GM12878 (cell line): ENCODE data around the gene PPP1R1C. TPM values are rescaled to one million over a fixed set of nuclear protein-coding genes. Genes with fewer than 3 reads are reported as not detected.
"Not testable (repeated sequence)": the region's sequence is repeated elsewhere in the genome, so short reads cannot be mapped to it uniquely, and the experiment has no call there.

ENCODE experiments used
- ATAC-seq: fragments of 200-7000 bp; cut with Tn5 transposase; 3 replicates; pipeline ENCODE4 v1.9.1; 2020; ENCODE audit warnings: mild to moderate bottlenecking, moderate library complexity
- BruUV-seq: library from RNA; stranded (reverse); fragments of 400-500 nt; replicated peaks from 2 replicates; lab custom pipeline; 2021; lab: Mats Ljungman, UMichigan
- CTCF ChIA-PET: fragments of 300-600 bp; sonication (Branson Sonifier 250); formaldehyde crosslinking; extraction: SDS; loops from one replicate; lab custom pipeline; 2021; ENCODE audit warnings: inconsistent platforms; lab: Yijun Ruan, JAX
- POLR2A ChIA-PET: fragments of 350-600 bp; formaldehyde crosslinking; extraction: SDS; loops from one replicate; lab custom pipeline; 2021; ENCODE audit warnings: inconsistent platforms; lab: Charles Lee
- RAD21 ChIA-PET: fragments of 300-600 bp; sonication (Branson Sonifier 250); formaldehyde crosslinking; loops from one replicate; lab custom pipeline; 2023; ENCODE audit warnings: antibody characterized with exemption; ENCODE audit not compliant: unreplicated experiment; lab: Charles Lee
- SMC1A ChIA-PET: fragments of 300-600 bp; sonication (Branson Sonifier 250); formaldehyde crosslinking; loops from one replicate; lab custom pipeline; 2023; ENCODE audit not compliant: unreplicated experiment, uncharacterized antibody; lab: Charles Lee
- DNase-seq: peaks from one replicate; pipeline ENCODE4 v3.0.0-alpha.2; 2011; ENCODE audit warnings: low read depth, low spot score
- FAIRE-seq: peaks from 3 replicates; lab custom pipeline; 2011; peaks lifted over from hg19 to GRCh38; lab: Jason Lieb, UNC
- H2AFZ ChIP-seq: 2 replicates; pipeline ENCODE4 v1.6.0; 2011; ENCODE audit warnings: low read depth, low read length, control low read depth; ENCODE audit not compliant: control insufficient read depth
- H3K27ac ChIP-seq: 2 replicates; pipeline ENCODE4 v1.5.1; 2011; ENCODE audit warnings: control low read depth; ENCODE audit not compliant: control insufficient read depth, insufficient read depth
- H3K27me3 ChIP-seq, 2 experiments: replicated peaks in 1 of 2; 2 replicates each; pipeline versions ENCODE4 v1.6.0 to v1.6.1; 2011; ENCODE audit warnings: low read length in 1 of 2; ENCODE audit not compliant: control insufficient read depth in 2 of 2, insufficient read depth in 2 of 2
- H3K36me3 ChIP-seq, 2 experiments: 2 replicates each; pipeline ENCODE4 v1.5.1; 2011; ENCODE audit warnings: low read length in 1 of 2; ENCODE audit not compliant: control insufficient read depth in 2 of 2, insufficient read depth in 2 of 2
- H3K4me1 ChIP-seq: 2 replicates; pipeline ENCODE4 v1.6.1; 2011; ENCODE audit warnings: mild to moderate bottlenecking, low read length, moderate library complexity, mixed read lengths; ENCODE audit not compliant: control insufficient read depth, insufficient read depth
- H3K4me2 ChIP-seq: 2 replicates; pipeline ENCODE4 v1.6.0; 2011; ENCODE audit warnings: control low read depth; ENCODE audit not compliant: control insufficient read depth, insufficient read depth
- H3K4me3 ChIP-seq: fragments of 200-600 bp; sonication (generic); 2 replicates; pipeline ENCODE4 v1.5.1; 2016
- H3K79me2 ChIP-seq: 2 replicates; pipeline ENCODE4 v1.6.0; 2011; ENCODE audit warnings: low read length; ENCODE audit not compliant: control insufficient read depth, insufficient read depth
- H3K9ac ChIP-seq: 2 replicates; pipeline ENCODE4 v1.8.0; 2011; ENCODE audit warnings: low read length, control low read depth, mixed read lengths; ENCODE audit not compliant: control insufficient read depth, insufficient read depth
- H3K9me3 ChIP-seq: replicated peaks from 3 replicates; pipeline ENCODE4 v1.5.1; 2011; ENCODE audit warnings: mild to moderate bottlenecking, low read length; ENCODE audit not compliant: control insufficient read depth, insufficient read depth
- H4K20me1 ChIP-seq: 2 replicates; pipeline ENCODE4 v1.6.0; 2011; ENCODE audit not compliant: control insufficient read depth, insufficient read depth
- CTCF ChIP-seq, 3 experiments: IDR thresholded peaks in 2 of 3; conservative IDR thresholded peaks in 1 of 3; 2 replicates each; pipeline ENCODE4 v1.5.1; 2011; ENCODE audit warnings: low read depth in 3 of 3, low read length in 3 of 3, mild to moderate bottlenecking in 3 of 3, control low read depth in 2 of 3, moderate library complexity in 2 of 3, inconsistent platforms in 1 of 3, mixed read lengths in 1 of 3; ENCODE audit not compliant: control insufficient read depth in 2 of 3, insufficient read depth in 1 of 3; ENCODE audit errors: extremely low read depth in 1 of 3
- RAD21 ChIP-seq: IDR thresholded peaks from 2 replicates; pipeline ENCODE4 v1.6.1; 2011; ENCODE audit warnings: mild to moderate bottlenecking, low read depth, low read length, moderate library complexity; ENCODE audit not compliant: insufficient read depth
- WGBS: methylation state at CpG from one replicate; pipeline ENCODE4 v1.1.6; 2016; ENCODE audit warnings: low lambda C conversion rate; ENCODE audit not compliant: insufficient replicate concordance, insufficient coverage; ENCODE audit errors: missing lambda C conversion rate; 5-methylcytosine and 5-hydroxymethylcytosine counted together
- in situ Hi-C: fragments of 300-500 bp; cut with MboI; formaldehyde crosslinking; loops from 9 replicates; pipeline ENCODE4 v1.14.3; 2018; ENCODE audit warnings: mixed read lengths
- intact Hi-C: fragments of 100-400 bp; cut with micrococcal nuclease; formaldehyde crosslinking; loops from one replicate; pipeline ENCODE4 v1.14.2; 2022; ENCODE audit not compliant: unreplicated experiment
- polyA plus RNA-seq, 11 experiments: library from polyadenylated mRNA; depleted of rRNA in 4 of 11; unstranded in 6 of 11; stranded (reverse) in 5 of 11; fragments of >200 nt; fragmentation: Nextera tagmentation in 4 of 11; fragmentation: Illumina TruSeq in 1 of 11; extraction: Ambion mirVana in 4 of 11; extraction: Trizol in 1 of 11; gene quantifications; 1 replicate in 1 of 11; 2 replicates in 10 of 11; pipeline versions ENCODE4 v1.2.1 to v1.2.3, GENCODE V29; 2011 to 2016; ENCODE audit warnings: inconsistent platforms in 2 of 11, missing spikeins in 2 of 11, low read depth in 1 of 11
- total RNA-seq, 4 experiments: library from RNA; depleted of rRNA in 3 of 4; stranded (reverse); fragments of >200 nt in 3 of 4; fragmentation: Illumina TruSeq in 1 of 4; extraction: Trizol in 1 of 4; gene quantifications; 2 replicates each; pipeline versions ENCODE4 v1.2.1 to v1.2.3, GENCODE V29; 2013 to 2021

The PPP1R1C gene
- total and polyA plus RNA-seq, 10 of the 15 experiments (the other 5 are each of a cell fraction or from before 2014, with no cell fraction given) = 0.11 TPM; not detected in 9

- H3K27me3 ChIP-seq, POLR2A ChIA-PET, ATAC-seq: not testable (repeated sequence)
Measured at GRCh38 chr2:181961167-181961566, 24.5 kb upstream of the PPP1R1C start.

More at GRCh38 chr2:181961167-181961566, 24.5 kb upstream of the PPP1R1C start:
- TF ChIP-seq RAD21 = peak; percentile 30; the same call in 1 of the 2 replicates
- peak in 2 of 3 experiments; percentile 9 to 19; a peak in 3 of 6 replicates for TF ChIP-seq CTCF (IDR thresholded peaks at IDR 0.05 in 2 of 3, conservative IDR thresholded peaks at IDR 0.05 in 1 of 3; ENCODE audit: control insufficient read depth in 2 of 3, extremely low read depth in 1 of 3, insufficient read depth in 1 of 3, low read depth in 3 of 3, low read length in 3 of 3)
- H3K4me2 ChIP-seq, RAD21 ChIA-PET, H2AFZ ChIP-seq, H3K79me2 ChIP-seq, H3K9me3 ChIP-seq, intact Hi-C loops, DNase-seq, BruUV-seq, H3K4me3 ChIP-seq, H3K9ac ChIP-seq, H3K36me3 ChIP-seq, FAIRE-seq, H3K4me1 ChIP-seq, H3K27ac ChIP-seq, H4K20me1 ChIP-seq: not testable (repeated sequence)
- ChIA-PET SMC1A (interaction anchor here (0.8 to 2.1 kb wide), 3 partner anchors 11 to 116 kb away, joined by 3 to 6 read pairs (median 5); no protein-coding TSS in a partner anchor), CTCF (interaction anchor here (0.8 to 5.9 kb wide), 4 partner anchors 12 to 117 kb away, joined by 3 to 35 read pairs (median 10); no protein-coding TSS in a partner anchor)
- 30% methylated on average over 8 of the region's 8 CpGs for WGBS
- in situ Hi-C loops = loop anchor here (5.0 kb wide), 1 partner anchor 111 kb away; no protein-coding TSS in a partner anchor
